NCI-H2107 (cell line): Measurements from ENCODE around the gene POM121C.
"Not testable (repeated sequence)": the region's sequence is repeated elsewhere in the genome, so short reads cannot be mapped to it uniquely, and the experiment has no call there.

Experiments used
- DNase-seq: peaks from one replicate; lab custom pipeline; 2025; lab: John Stamatoyannopoulos, UW

The POM121C gene

GRCh38 chr7:75485979-75486643 lies at the start of gene POM121C:
Gene POM121C (minus strand): TSS chr7:75486299. CDS start chr7:75441496, 44,803 bp downstream.
- DNase-seq, result peak; percentile 73

- DNase-seq, result no peak
Measured at GRCh38 chr7:75534727-75535307, 48.7 kb upstream of the POM121C start.

- DNase-seq, result no peak
Measured at GRCh38 chr7:75533926-75534325, 47.8 kb upstream of the POM121C start.

GRCh38 chr7:75532639-75533038 lies 46.5 kb upstream of the POM121C start:
- no peak for DNase-seq

- DNase-seq, result no peak
Measured at GRCh38 chr7:75531359-75531821, 45.3 kb upstream of the POM121C start.

- not testable (repeated sequence) for DNase-seq
Measured at GRCh38 chr7:75527224-75527722, 41.2 kb upstream of the POM121C start.

GRCh38 chr7:75521727-75522126 lies 35.6 kb upstream of the POM121C start:
- not testable (repeated sequence) for DNase-seq

- not testable (repeated sequence) for DNase-seq
Measured at GRCh38 chr7:75518842-75519241, 32.7 kb upstream of the POM121C start.

GRCh38 chr7:75509033-75509432 lies 22.9 kb upstream of the POM121C start:
- DNase-seq, result not testable (repeated sequence)

- not testable (repeated sequence) for DNase-seq
Measured at GRCh38 chr7:75492020-75492419, 5.9 kb upstream of the POM121C start, which contains the start of gene SPDYE5. Gene SPDYE5 (plus strand): TSS chr7:75492320. CDS start chr7:75494048, 1,728 bp downstream.

- DNase-seq, result not testable (repeated sequence)
Measured at GRCh38 chr7:75485355-75485978, 632 bp downstream of the POM121C start.

- DNase-seq, result not testable (repeated sequence)
Measured at GRCh38 chr7:75480313-75480712, 5.8 kb downstream of the POM121C start.

- DNase-seq, result not testable (repeated sequence)
Measured at GRCh38 chr7:75477457-75477856, 8.6 kb downstream of the POM121C start.

GRCh38 chr7:75470166-75470565 lies 15.9 kb downstream of the POM121C start:
- not testable (repeated sequence) for DNase-seq

- not testable (repeated sequence) for DNase-seq
Measured at GRCh38 chr7:75460541-75460940, 25.6 kb downstream of the POM121C start.

- DNase-seq, result not testable (repeated sequence)
Measured at GRCh38 chr7:75458034-75458433, 28.1 kb downstream of the POM121C start.

GRCh38 chr7:75456403-75456802 lies 29.7 kb downstream of the POM121C start:
- DNase-seq, result not testable (repeated sequence)

- DNase-seq, result not testable (repeated sequence)
Measured at GRCh38 chr7:75452494-75452955, 33.6 kb downstream of the POM121C start.

- DNase-seq, result not testable (repeated sequence)
Measured at GRCh38 chr7:75449946-75450345, 36.2 kb downstream of the POM121C start.

- not testable (repeated sequence) for DNase-seq
Measured at GRCh38 chr7:75442465-75443111, 43.5 kb downstream of the POM121C start.

GRCh38 chr7:75442101-75442464 lies 44.0 kb downstream of the POM121C start:
- DNase-seq, result not testable (repeated sequence)

GRCh38 chr7:75439000-75439399 lies 47.1 kb downstream of the POM121C start:
- not testable (repeated sequence) for DNase-seq
